Uterus (tissue), 2 donors: ENCODE data around the gene AMBRA1.

Experiments
- POLR2A ChIP-seq, 2 donors: fragments of 450-650 bp; IDR thresholded peaks; one replicate each; pipeline ENCODE4 v1.6.1; 2016; ENCODE audit warnings: antibody characterized with exemption in 2 of 2, mild to moderate bottlenecking in 1 of 2, moderate library complexity in 1 of 2
- TF ChIP-seq, protein P1 (sequence below), 4 experiments: fragments of 200-600 bp in 2 of 4; fragments of 450-650 bp in 2 of 4; sonication (generic) in 2 of 4; IDR thresholded peaks; one replicate each; pipeline ENCODE4 v1.5.1; 2016 to 2019; ENCODE audit warnings: antibody characterized with exemption in 4 of 4, mild to moderate bottlenecking in 2 of 4, moderate library complexity in 1 of 4

DNA sequence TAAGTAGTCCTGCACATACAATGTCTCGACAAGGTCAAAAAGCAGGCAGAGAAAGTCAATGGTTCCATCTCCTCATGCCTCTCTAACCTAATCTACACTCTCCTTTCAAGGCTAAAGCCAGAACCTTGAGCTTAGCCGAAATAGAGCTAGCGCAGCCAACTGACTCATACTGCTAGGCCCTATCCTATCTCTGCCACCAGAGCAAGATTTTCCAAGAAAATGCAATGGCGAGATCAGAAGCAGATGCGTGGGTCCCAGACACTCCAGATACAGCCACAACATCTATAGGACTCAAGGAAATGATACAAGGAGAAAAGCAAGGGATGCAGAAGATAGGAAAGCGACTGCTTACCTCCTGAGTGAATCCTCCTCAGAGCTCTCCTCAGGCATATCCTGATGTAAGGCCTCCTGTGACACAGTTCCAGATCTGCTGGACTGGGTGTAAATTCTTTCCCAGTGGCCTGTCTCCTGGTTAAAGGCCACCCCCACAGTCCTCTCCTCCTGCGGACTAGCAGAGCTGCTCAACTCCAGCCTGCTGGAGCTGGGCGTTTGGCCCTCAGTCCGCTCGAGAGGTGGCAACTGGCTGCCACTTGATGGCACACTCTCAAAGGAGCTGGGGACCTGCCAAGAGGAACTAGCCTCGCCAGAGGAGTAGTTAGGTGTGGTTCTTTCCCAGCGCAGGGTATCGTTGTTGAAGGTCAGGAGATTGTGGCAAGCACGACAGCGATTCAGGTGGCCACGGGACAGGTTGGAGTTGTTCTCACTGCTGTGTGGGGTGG lies 52.0 kb downstream of the AMBRA1 start:
- TF ChIP-seq POLR2A (IDR thresholded peaks at IDR 0.05): no peak
- TF ChIP-seq, protein P1, sequence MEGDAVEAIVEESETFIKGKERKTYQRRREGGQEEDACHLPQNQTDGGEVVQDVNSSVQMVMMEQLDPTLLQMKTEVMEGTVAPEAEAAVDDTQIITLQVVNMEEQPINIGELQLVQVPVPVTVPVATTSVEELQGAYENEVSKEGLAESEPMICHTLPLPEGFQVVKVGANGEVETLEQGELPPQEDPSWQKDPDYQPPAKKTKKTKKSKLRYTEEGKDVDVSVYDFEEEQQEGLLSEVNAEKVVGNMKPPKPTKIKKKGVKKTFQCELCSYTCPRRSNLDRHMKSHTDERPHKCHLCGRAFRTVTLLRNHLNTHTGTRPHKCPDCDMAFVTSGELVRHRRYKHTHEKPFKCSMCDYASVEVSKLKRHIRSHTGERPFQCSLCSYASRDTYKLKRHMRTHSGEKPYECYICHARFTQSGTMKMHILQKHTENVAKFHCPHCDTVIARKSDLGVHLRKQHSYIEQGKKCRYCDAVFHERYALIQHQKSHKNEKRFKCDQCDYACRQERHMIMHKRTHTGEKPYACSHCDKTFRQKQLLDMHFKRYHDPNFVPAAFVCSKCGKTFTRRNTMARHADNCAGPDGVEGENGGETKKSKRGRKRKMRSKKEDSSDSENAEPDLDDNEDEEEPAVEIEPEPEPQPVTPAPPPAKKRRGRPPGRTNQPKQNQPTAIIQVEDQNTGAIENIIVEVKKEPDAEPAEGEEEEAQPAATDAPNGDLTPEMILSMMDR (IDR thresholded peaks at IDR 0.05): no peak
